Esophagus muscularis mucosa (tissue), 2 donors: ENCODE data around the gene GDF7.

ENCODE experiments used
- POLR2A ChIP-seq: fragments of 450-650 bp; IDR thresholded peaks from one replicate; pipeline ENCODE4 v1.6.1; 2017; ENCODE audit warnings: antibody characterized with exemption, moderate library complexity, mild to moderate bottlenecking, low read depth
- POLR2AphosphoS5 ChIP-seq, 2 donors: sonication (generic); formaldehyde crosslinking; IDR thresholded peaks; one replicate each; pipeline ENCODE4 v1.6.1; 2017; ENCODE audit warnings: antibody characterized with exemption in 2 of 2

GRCh38 chr2:20632446-20632990 is 34.4 kb upstream of the GDF7 start:
- no peak for TF ChIP-seq POLR2A
- no peak for TF ChIP-seq POLR2AphosphoS5 (IDR thresholded peaks at IDR 0.05)
